Fibroblast of the aortic adventitia (primary cell): ENCODE data around the gene PPP1R17. TPM values are rescaled to one million over a fixed set of nuclear protein-coding genes. Genes with fewer than 3 reads are reported as not detected.

Experiments
- DNase-seq: peaks from one replicate; pipeline ENCODE4 v3.0.0-alpha.2; 2010; ENCODE audit warnings: low read depth
- H3K4me3 ChIP-seq: 2 replicates; pipeline ENCODE4 v1.5.1; 2011; ENCODE audit warnings: low read depth, mild to moderate bottlenecking, control low read depth, low read length, moderate library complexity
- CTCF ChIP-seq: IDR thresholded peaks from 2 replicates; pipeline ENCODE4 v1.5.1; 2011; ENCODE audit warnings: mild to moderate bottlenecking, low read length, control low read depth, inconsistent platforms; ENCODE audit not compliant: insufficient read depth
- total RNA-seq: library from RNA; depleted of rRNA; stranded (reverse); fragments of >200 nt; gene quantifications from 2 replicates; pipeline ENCODE4 v1.2.3, GENCODE V29; 2012; ENCODE audit warnings: low replicate concordance

The PPP1R17 gene
- total RNA-seq: not detected in 2 replicates

- TF ChIP-seq CTCF: no peak
- no peak for DNase-seq
- H3K4me3 ChIP-seq: no peak within 1 kb of the TSS
Observed at GRCh38 chr7:31687024-31687748, at the start of gene PPP1R17. Gene PPP1R17, plus strand, starts transcription at chr7:31687215. Its CDS starts 5,227 bp downstream, at chr7:31692442.

DNA sequence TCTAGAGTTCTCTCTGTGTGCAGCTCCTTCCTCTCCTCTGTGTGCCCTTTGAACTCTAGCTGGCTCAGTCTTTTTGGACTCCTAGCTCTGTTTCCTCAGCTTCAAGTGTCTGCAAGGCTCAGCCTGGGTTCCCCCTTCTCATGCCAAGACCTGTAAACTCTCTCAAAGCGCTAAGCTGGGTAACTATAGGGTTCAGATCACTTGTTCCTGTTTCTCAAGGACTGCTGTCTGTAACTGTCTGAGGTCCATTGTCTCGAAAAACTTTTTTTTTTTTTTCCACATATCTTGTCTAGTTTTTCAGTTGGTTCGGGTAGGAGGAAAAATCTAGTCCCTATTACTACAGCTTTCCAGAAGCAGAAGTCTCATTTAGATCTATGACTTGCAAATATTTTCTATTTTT lies 46.6 kb upstream of the PPP1R17 start:
- no peak for TF ChIP-seq CTCF

DNA sequence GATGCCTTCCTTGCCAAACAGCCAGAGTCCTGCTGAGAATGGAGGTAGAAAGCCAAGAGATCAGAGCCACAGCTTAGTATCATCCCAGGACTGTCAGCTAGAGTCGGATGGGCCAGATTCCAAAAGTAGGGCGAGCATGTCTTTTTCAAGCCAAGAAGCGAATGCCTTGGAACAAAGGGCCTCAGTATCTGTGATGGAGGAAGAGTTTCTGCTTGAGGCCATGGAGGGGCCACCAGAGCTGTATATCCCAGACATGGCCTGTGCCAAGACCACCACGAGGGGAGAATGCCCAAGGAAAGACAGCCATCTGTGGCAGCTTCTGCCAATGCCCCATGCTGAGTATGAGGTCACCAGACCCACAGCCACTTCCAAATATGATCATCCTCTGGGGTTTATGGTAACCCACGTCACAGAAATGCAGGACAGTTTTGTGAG lies 44.3 kb upstream of the PPP1R17 start:
- no peak for DNase-seq
- no peak for TF ChIP-seq CTCF
- H3K4me3 ChIP-seq: no peak overlapping the region

More for the DNA sequence above, 46.6 kb upstream of the PPP1R17 start:
- DNase-seq: no peak
- no peak overlapping the region for H3K4me3 ChIP-seq

DNA sequence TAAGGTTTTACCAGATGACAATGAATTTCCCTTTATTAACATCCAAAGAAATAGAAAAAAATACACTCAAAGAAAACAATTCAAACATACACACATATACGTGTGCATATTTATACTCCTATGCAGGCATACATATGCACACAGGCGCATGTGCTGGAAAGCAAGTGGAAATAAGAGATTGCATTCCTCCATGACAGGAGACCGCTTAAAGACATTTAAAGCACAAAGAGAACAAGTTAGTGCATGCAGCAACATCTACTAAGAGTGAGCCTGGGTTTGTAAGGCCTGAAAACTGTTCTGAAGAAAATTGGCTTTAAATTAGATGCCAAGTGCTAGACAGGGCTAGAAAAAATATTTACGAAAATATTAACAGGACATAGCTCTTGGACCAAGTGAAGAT lies 40.1 kb upstream of the PPP1R17 start:
- DNase-seq: no peak
- no peak for TF ChIP-seq CTCF
- no peak overlapping the region for H3K4me3 ChIP-seq

DNA sequence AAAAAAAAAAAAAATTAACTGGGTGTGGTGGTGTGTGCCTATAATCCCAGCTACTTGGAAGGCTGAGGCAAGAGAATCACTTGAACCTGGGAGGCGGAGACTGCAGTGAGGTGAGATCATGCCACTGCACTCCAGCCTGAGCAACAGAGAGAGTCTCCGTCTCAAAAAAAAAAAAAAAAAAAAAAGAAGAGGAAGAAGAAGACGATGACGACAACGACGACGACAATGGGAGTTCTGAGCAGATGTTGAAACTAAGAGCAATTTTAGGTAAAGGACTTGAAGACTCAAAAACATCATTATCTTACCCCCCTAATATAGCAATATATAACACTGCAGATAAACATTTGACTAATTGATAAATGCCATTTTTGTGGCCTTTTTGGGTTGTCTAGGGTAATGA lies 39.5 kb upstream of the PPP1R17 start:
- no peak overlapping the region for H3K4me3 ChIP-seq
- DNase-seq: no peak
- no peak for TF ChIP-seq CTCF

- no peak for DNase-seq
- H3K4me3 ChIP-seq: no peak overlapping the region
- peak; percentile 5 for TF ChIP-seq CTCF
Observed at GRCh38 chr7:31648288-31648687, 38.7 kb upstream of the PPP1R17 start.

GRCh38 chr7:31648880-31649279 lies 38.1 kb upstream of the PPP1R17 start:
- no peak overlapping the region for H3K4me3 ChIP-seq
- no peak for DNase-seq
- no peak for TF ChIP-seq CTCF
